IMR-90 (cell line): ENCODE measurements around the gene SLC6A6. TPM values are rescaled to one million over a fixed set of nuclear protein-coding genes. Genes with fewer than 3 reads are reported as not detected.

Source experiments
- ATAC-seq: fragments of 200-7000 bp; cut with Tn5 transposase; 2 replicates; pipeline ENCODE4 v1.9.1; 2020; ENCODE audit warnings: low read depth, mild to moderate bottlenecking, moderate library complexity
- BruUV-seq: library from RNA; stranded (reverse); fragments of 400-500 nt; replicated peaks from 2 replicates; lab custom pipeline; 2021; lab: Mats Ljungman, UMichigan
- CTCF ChIA-PET: fragments of 300-600 bp; formaldehyde crosslinking; extraction: SDS; loops from one replicate; lab custom pipeline; 2021; ENCODE audit warnings: antibody characterized with exemption; lab: Yijun Ruan, JAX
- POLR2A ChIA-PET: fragments of 300-600 bp; sonication (Branson Sonifier 250); formaldehyde crosslinking; loops from one replicate; lab custom pipeline; 2022; ENCODE audit warnings: antibody characterized with exemption; ENCODE audit not compliant: unreplicated experiment; lab: Charles Lee
- DNase-seq: peaks from one replicate; pipeline ENCODE4 v3.0.0; 2013
- H2AFZ ChIP-seq: replicated peaks from 2 replicates; pipeline ENCODE3; 2013; ENCODE audit warnings: low read length, mild to moderate bottlenecking; ENCODE audit not compliant: poor library complexity
- H2AK5ac ChIP-seq: 2 replicates; pipeline ENCODE4 v1.6.1; 2013; ENCODE audit warnings: low read depth, low read length, inconsistent platforms
- H2AK9ac ChIP-seq: replicated peaks from 2 replicates; pipeline ENCODE3; 2013; ENCODE audit warnings: mild to moderate bottlenecking, low read depth, low read length, moderate library complexity; ENCODE audit not compliant: poor library complexity
- H2BK120ac ChIP-seq: 2 replicates; pipeline ENCODE4 v1.6.1; 2013; ENCODE audit warnings: low read depth, low read length, inconsistent platforms
- H2BK15ac ChIP-seq: 3 replicates; pipeline ENCODE4 v1.6.1; 2013; ENCODE audit warnings: low read depth, low read length, inconsistent platforms
- H2BK20ac ChIP-seq: 2 replicates; pipeline ENCODE4 v1.6.1; 2013; ENCODE audit warnings: low read depth, mild to moderate bottlenecking, inconsistent platforms, low read length, moderate library complexity
- H2BK5ac ChIP-seq: 2 replicates; pipeline ENCODE4 v1.6.1; 2013; ENCODE audit warnings: mild to moderate bottlenecking, low read depth, low read length, inconsistent platforms; ENCODE audit not compliant: poor library complexity, severe bottlenecking
- H3K14ac ChIP-seq: replicated peaks from 2 replicates; pipeline ENCODE4 v1.6.1; 2013; ENCODE audit warnings: low read depth, low read length, inconsistent platforms
- H3K18ac ChIP-seq: 2 replicates; pipeline ENCODE4 v1.6.1; 2013; ENCODE audit warnings: low read depth, low read length, control low read depth
- H3K23ac ChIP-seq: 2 replicates; pipeline ENCODE4 v1.6.1; 2013; ENCODE audit warnings: low read depth, low read length, inconsistent platforms
- H3K27ac ChIP-seq: 2 replicates; pipeline ENCODE4 v1.5.1; 2013; ENCODE audit warnings: mild to moderate bottlenecking, control low read depth, low read length; ENCODE audit not compliant: insufficient read depth
- H3K27me3 ChIP-seq: 2 replicates; pipeline ENCODE4 v1.6.1; 2013; ENCODE audit warnings: low read length; ENCODE audit not compliant: control insufficient read depth, insufficient read depth
- H3K36me3 ChIP-seq: 2 replicates; pipeline ENCODE4 v1.6.1; 2013; ENCODE audit warnings: low read length, mixed read lengths; ENCODE audit not compliant: control insufficient read depth, insufficient read depth
- H3K4ac ChIP-seq: 2 replicates; pipeline ENCODE4 v1.6.1; 2013; ENCODE audit warnings: low read depth, low read length, inconsistent platforms
- H3K4me1 ChIP-seq: 2 replicates; pipeline ENCODE4 v1.6.1; 2013; ENCODE audit warnings: low read length, mixed read lengths; ENCODE audit not compliant: control insufficient read depth, insufficient read depth
- H3K4me2 ChIP-seq: 2 replicates; pipeline ENCODE4 v1.6.1; 2013; ENCODE audit warnings: low read depth, mild to moderate bottlenecking, control low read depth, low read length, moderate library complexity
- H3K4me3 ChIP-seq: 2 replicates; pipeline ENCODE4 v1.5.1; 2013; ENCODE audit warnings: low read depth, mild to moderate bottlenecking, control low read depth, low read length, moderate library complexity; ENCODE audit not compliant: insufficient read depth
- H3K56ac ChIP-seq: 2 replicates; pipeline ENCODE4 v1.6.1; 2013; ENCODE audit warnings: low read length, inconsistent platforms; ENCODE audit not compliant: insufficient read depth; ENCODE audit errors: extremely low read depth
- H3K79me1 ChIP-seq, 2 experiments: 2 replicates each; pipeline ENCODE4 v1.6.1; 2013; ENCODE audit warnings: low read length in 2 of 2, inconsistent platforms in 1 of 2, low read depth in 1 of 2
- H3K9ac ChIP-seq: 2 replicates; pipeline ENCODE4 v1.6.1; 2013; ENCODE audit warnings: low read depth, low read length, control low read depth
- H3K9me1 ChIP-seq: 2 replicates; pipeline ENCODE4 v1.6.1; 2013; ENCODE audit warnings: low read length, inconsistent platforms; ENCODE audit not compliant: insufficient read depth
- H3K9me3 ChIP-seq: 2 replicates; pipeline ENCODE4 v1.6.1; 2013; ENCODE audit warnings: low read length; ENCODE audit not compliant: control insufficient read depth, insufficient read depth
- H4K20me1 ChIP-seq: 2 replicates; pipeline ENCODE4 v1.6.1; 2013; ENCODE audit warnings: low read length, inconsistent platforms; ENCODE audit not compliant: insufficient read depth
- H4K5ac ChIP-seq: 2 replicates; pipeline ENCODE4 v1.6.1; 2013; ENCODE audit warnings: mild to moderate bottlenecking, low read depth, low read length, control low read depth
- H4K8ac ChIP-seq, 2 experiments: 2 replicates each; pipeline ENCODE4 v1.6.1; 2013; ENCODE audit warnings: low read depth in 2 of 2, low read length in 2 of 2, control low read depth in 1 of 2, inconsistent platforms in 1 of 2
- H4K91ac ChIP-seq: 2 replicates; pipeline ENCODE4 v1.6.1; 2013; ENCODE audit warnings: low read depth, low read length, inconsistent platforms; ENCODE audit not compliant: insufficient read depth
- RCOR1 ChIP-seq: IDR thresholded peaks from 2 replicates; pipeline ENCODE4 v1.6.1; 2012; ENCODE audit warnings: mild to moderate bottlenecking, low read length, improper control_type of control experiment; ENCODE audit not compliant: insufficient replicate concordance
- RFX5 ChIP-seq: IDR thresholded peaks from 2 replicates; pipeline ENCODE4 v1.8.0; 2012; ENCODE audit warnings: low read depth, mild to moderate bottlenecking, low read length, moderate library complexity
- WGBS, 2 experiments: methylation state at CpG; one replicate each; pipeline versions ENCODE4 v1.1.5 to v1.1.7; 2013; ENCODE audit warnings: missing lambda C conversion rate in 2 of 2; ENCODE audit not compliant: insufficient read length in 1 of 2; ENCODE audit errors: extremely low coverage in 2 of 2; 5-methylcytosine and 5-hydroxymethylcytosine counted together
- dilution Hi-C: fragments of 300-500 bp; cut with HindIII; formaldehyde crosslinking; loops from one replicate; pipeline ENCODE4 v1.14.3; 2018; ENCODE audit warnings: low sequenced_read_pairs; ENCODE audit not compliant: unreplicated experiment
- in situ Hi-C: fragments of 300-500 bp; cut with MboI; formaldehyde crosslinking; loops from 3 replicates; pipeline ENCODE4 v1.14.3; 2019; ENCODE audit warnings: low sequenced_read_pairs, inconsistent platforms, mixed read lengths
- intact Hi-C: fragments of 100-400 bp; cut with micrococcal nuclease; formaldehyde crosslinking; loops from 2 replicates; pipeline ENCODE4 v1.10.0; 2022
- polyA plus RNA-seq, 3 experiments: library from polyadenylated mRNA; depleted of rRNA; stranded (reverse); fragments of >200 nt; gene quantifications; 2 replicates each; pipeline ENCODE4 v1.2.3, GENCODE V29; 2012; ENCODE audit warnings: low replicate concordance in 1 of 3
- total RNA-seq: library from RNA; depleted of rRNA; stranded (reverse); fragments of >200 nt; gene quantifications from 2 replicates; pipeline ENCODE4 v1.2.3, GENCODE V29; 2012

SLC6A6 gene
- total and polyA plus RNA-seq, 2 of the 4 experiments (the other 2 are of a cell fraction) = 29.9 to 39.4 TPM

DNA sequence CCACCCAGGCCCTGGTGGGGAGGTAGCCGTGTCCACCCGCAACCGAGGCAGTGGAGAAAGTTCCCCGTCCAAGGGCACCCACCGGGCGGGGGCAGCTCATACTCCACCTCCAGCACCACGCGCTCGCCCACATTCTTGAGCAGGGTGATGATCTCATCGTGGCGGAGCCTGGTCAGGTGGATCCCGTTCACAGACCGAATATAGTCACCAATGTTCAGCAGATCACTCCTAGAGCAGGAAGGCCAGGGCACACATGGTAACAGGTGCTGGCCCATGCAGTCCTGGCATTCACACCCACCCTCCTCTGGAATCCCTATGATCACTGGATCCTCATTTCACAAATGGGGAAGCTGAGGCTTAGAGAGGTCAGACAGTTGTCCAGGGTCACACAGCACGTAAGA, 121.9 kb downstream of the SLC6A6 start:
- Histone ChIP-seq H4K91ac (no peak overlapping the region), H3K4ac (no peak overlapping the region), H3K27me3 (peaks cover 15% of the 10 kb centered on the region), H2BK120ac (no peak overlapping the region), H3K9me3 (no peaks in the 10 kb centered on the region), H3K27ac (no peak overlapping the region), H3K4me1 (peaks cover 2% of the 10 kb centered on the region; the same call in 1 of the 2 replicates), H2BK15ac (no peak overlapping the region), H3K14ac (no peak overlapping the region), H3K18ac (no peak overlapping the region), H2BK20ac (no peak overlapping the region), H4K5ac (no peak overlapping the region), H2BK5ac (no peak overlapping the region), H3K79me1 (no peaks in the 10 kb centered on the region), H4K8ac (no peak overlapping the region), H3K4me2 (no peak overlapping the region), H3K9me1 (no peaks in the 10 kb centered on the region), H4K20me1 (no peaks in the 10 kb centered on the region), H3K9ac (no peak overlapping the region), H2AFZ (no peak overlapping the region), H3K23ac (no peak overlapping the region), H3K56ac (no peak overlapping the region), H3K36me3 (no peaks in the 10 kb centered on the region), H2AK9ac (no peak overlapping the region), H2AK5ac (no peak overlapping the region), H3K4me3 (no peak overlapping the region)
- BruUV-seq = no TSS peak
- DNase-seq (no peak), ATAC-seq (no peak)
- 83% methylated on average over 8 of the region's 14 CpGs; no CpG with 5 or more reads in 1 of the 2 experiments for WGBS, 2 experiments
- CTCF ChIA-PET = no interaction called here
- intact Hi-C loops = no loop called here
- dilution Hi-C loops = no loop called here
- in situ Hi-C loops = no loop called here
- POLR2A ChIA-PET = no interaction called here
- TF ChIP-seq RCOR1 = no peak
- TF ChIP-seq RFX5 = no peak
